Heart left ventricle (tissue), 16 donors: ENCODE results near the gene NOC2L. TPM values are rescaled to one million over a fixed set of nuclear protein-coding genes. Genes with fewer than 3 reads are reported as not detected.

Experiments
- ATAC-seq, 4 donors: fragments of 200-7000 bp; cut with Tn5 transposase; one replicate each; pipeline ENCODE4 v1.9.1; 2020 to 2022; ENCODE audit warnings: moderate library complexity in 4 of 4, mild to moderate bottlenecking in 3 of 4, moderate number of reproducible peaks in 1 of 4
- DNase-seq, 5 donors: peaks; one replicate each; pipeline ENCODE4 v3.0.0-alpha.2; 2020
- H3K27ac ChIP-seq, 12 donors: fragments of 200-600 bp; sonication (generic) in 4 of 12; one replicate each; pipeline versions ENCODE4 v1.5.0 to v1.8.0; 2016 to 2022; ENCODE audit warnings: mild to moderate bottlenecking in 2 of 12
- H3K27me3 ChIP-seq, 9 donors: fragments of 200-600 bp; sonication (generic) in 2 of 9; one replicate each; pipeline versions ENCODE4 v1.5.1 to v1.8.0; 2016 to 2022; ENCODE audit warnings: mild to moderate bottlenecking in 3 of 9
- H3K36me3 ChIP-seq, 9 donors: fragments of 200-600 bp; sonication (generic) in 2 of 9; one replicate each; pipeline versions ENCODE4 v1.5.0 to v1.8.0; 2018 to 2022; ENCODE audit warnings: mild to moderate bottlenecking in 2 of 9
- H3K4me1 ChIP-seq, 12 donors: fragments of 200-600 bp; sonication (generic) in 4 of 12; one replicate each; pipeline versions ENCODE4 v1.5.0 to v1.8.0; 2016 to 2022; ENCODE audit warnings: mild to moderate bottlenecking in 3 of 12
- H3K4me3 ChIP-seq, 12 donors: fragments of 200-600 bp; sonication (generic) in 4 of 12; one replicate each; pipeline versions ENCODE4 v1.5.0 to v1.8.0; 2017 to 2022; ENCODE audit warnings: mild to moderate bottlenecking in 9 of 12, moderate library complexity in 4 of 12
- H3K9me3 ChIP-seq, 12 donors: fragments of 200-600 bp; sonication (generic) in 4 of 12; one replicate each; pipeline versions ENCODE4 v1.5.0 to v1.8.0; 2016 to 2022; ENCODE audit warnings: mild to moderate bottlenecking in 1 of 12
- CTCF ChIP-seq, 12 donors: fragments of 200-600 bp; sonication (generic) in 4 of 12; IDR thresholded peaks; one replicate each; pipeline versions ENCODE4 v1.5.0 to v1.8.0; 2018 to 2022; ENCODE audit warnings: antibody characterized with exemption in 12 of 12, mild to moderate bottlenecking in 5 of 12
- POLR2A ChIP-seq, 2 donors: fragments of 450-650 bp; IDR thresholded peaks; one replicate each; pipeline ENCODE4 v1.6.1; 2017; ENCODE audit warnings: antibody characterized with exemption in 2 of 2, mild to moderate bottlenecking in 2 of 2, moderate library complexity in 2 of 2
- WGBS, 4 donors: extraction: QIAGEN DNeasy Blood & Tissue Kit in 2 of 4; methylation state at CpG; one replicate each; pipeline versions ENCODE4 v1.1.5 to v1.1.7; 2013 to 2018; 5-methylcytosine and 5-hydroxymethylcytosine counted together
- intact Hi-C, 10 donors: fragments of 100-400 bp; cut with DNase I; formaldehyde crosslinking; loops; one replicate each; pipeline versions ENCODE4 v1.11.1 to v1.14.2; 2022
- polyA plus RNA-seq, 2 donors: library from polyadenylated mRNA; stranded (reverse); fragments of 200-250 nt; gene quantifications; one replicate each; pipeline ENCODE4 v1.2.3, GENCODE V29; 2013
- total RNA-seq, 9 donors: library from RNA; depleted of rRNA in 2 of 9; stranded (reverse); fragments of >200 nt in 2 of 9; fragmentation: NEBNext Ultra II Directional in 3 of 9; extraction: Animal tissue kit (Norgen Biotek cat#: 25700) in 3 of 9; gene quantifications; one replicate each; pipeline versions ENCODE4 v1.1.0 to v1.2.4, GENCODE V29; 2016 to 2023
- donor health status: ischemic (EF 13 %, LVEDD 7.1; RV severe dilation, severe dysfunction).
- donor health status: healthy with polysubstance abuse.
- donor health status: DM: no; HTN: yes; CAD: no.
- donor health status: DM: no; HTN: no; CAD: no.
- donor health status: ischemic (EF 25% LVEDD 6.9; RV normal size, moderate dysfunction).
- donor health status: ischemic (EF 25% LVEDD 5.7; RV mildly dilated, moderate dysfunction).
- donor health status: healthy.
- donor health status: DM: yes; HTN: yes; CAD: no.
- donor health status: ischemic (EF 35%, LVEDD 5.7; RV mildly dilated, moderate dysfunction).
- donor health status: nonischemic (EF 11% LVEDD 7.7; RV severe dilation, severe dysfunction).
- donor health status: DM: yes; HTN: yes; CAD: no.
- donor health status: PGD.
- donor health status: ischemic (EF 29% LVEDD 5.4; RV normal size, mild dysfunction).
- donor health status: nonischemic (EF 23%, LVEDD 6.1; RV moderate dilation, normal function).

Gene NOC2L
- total and polyA plus RNA-seq, 11 donors = 36.0 to 85.3 (median 44.0) TPM

- peaks cover 0 to 39% (median 0%) of the 10 kb centered on the region in 9 donors for H3K27me3 ChIP-seq
- peaks cover 0 to 4% (median 0%) of the 10 kb centered on the region in 9 donors for H3K36me3 ChIP-seq
- peaks cover 10 to 42% (median 27%) of the 10 kb centered on the region in 12 donors for H3K4me1 ChIP-seq
- WGBS, 4 donors = 14 to 23% (median 16%) methylated on average over 14 to 21 of the region's 21 CpGs
- H3K9me3 ChIP-seq = no peaks in the 10 kb centered on the region
- TF ChIP-seq CTCF (IDR thresholded peaks at IDR 0.05) (no peak), POLR2A (IDR thresholded peaks at IDR 0.05) (no peak)
- peak in 3 of 4 donors; percentile 15 to 58 (median 24) for ATAC-seq
- H3K27ac ChIP-seq = peak overlapping the region in 8 of 12 donors; percentile 20 to 59 (median 40)
- intact Hi-C loops = no loop called here
- H3K4me3 ChIP-seq = peak overlapping the region in 4 of 12 donors; percentile 1 to 8 (median 4)
- peak in 4 of 5 donors; percentile 48 to 74 (median 65) for DNase-seq
Observed at GRCh38 chr1:1004780-1005697, 46.0 kb upstream of the NOC2L start.

- peak overlapping the region in 1 of 12 donors; percentile 54 for H3K27ac ChIP-seq
- peaks cover 0 to 4% (median 0%) of the 10 kb centered on the region in 9 donors for H3K36me3 ChIP-seq
- DNase-seq = peak in 2 of 5 donors; percentile 28 to 32
- no peak overlapping the region for H3K4me3 ChIP-seq
- intact Hi-C loops = no loop called here
- peaks cover 10 to 47% (median 28%) of the 10 kb centered on the region in 12 donors for H3K4me1 ChIP-seq
- peaks cover 0 to 46% (median 0%) of the 10 kb centered on the region in 9 donors for H3K27me3 ChIP-seq
- TF ChIP-seq CTCF (IDR thresholded peaks at IDR 0.05) (no peak), POLR2A (IDR thresholded peaks at IDR 0.05) (no peak)
- no peak for ATAC-seq
- WGBS, 4 donors = 50 to 70% (median 65%) methylated on average over 7 of the region's 7 CpGs
- H3K9me3 ChIP-seq = no peaks in the 10 kb centered on the region
Observed at GRCh38 chr1:1004420-1004779, 45.3 kb upstream of the NOC2L start.

- 86 to 88% (median 88%) methylated on average over 18 to 22 of the region's 22 CpGs for WGBS, 4 donors
- H3K27ac ChIP-seq = no peak overlapping the region
- H3K27me3 ChIP-seq = peaks cover 0 to 51% (median 0%) of the 10 kb centered on the region in 9 donors
- H3K4me3 ChIP-seq = no peak overlapping the region
- H3K9me3 ChIP-seq = no peaks in the 10 kb centered on the region
- peaks cover 10 to 53% (median 29%) of the 10 kb centered on the region in 12 donors for H3K4me1 ChIP-seq
- TF ChIP-seq CTCF (IDR thresholded peaks at IDR 0.05) (no peak), POLR2A (IDR thresholded peaks at IDR 0.05) (no peak)
- no peak for ATAC-seq
- peaks cover 0 to 4% (median 0%) of the 10 kb centered on the region in 9 donors for H3K36me3 ChIP-seq
- intact Hi-C loops = no loop called here
- peak in 3 of 5 donors; percentile 20 to 43 (median 20) for DNase-seq
Observed at GRCh38 chr1:1003618-1004419, 44.8 kb upstream of the NOC2L start.
